Neural cell (in vitro differentiated cells): ENCODE data around the gene THOC1.

Experiments
- EP300 ChIP-seq: fragments of 450-650 bp; conservative IDR thresholded peaks from 2 replicates; pipeline ENCODE4 v1.6.1; 2014; ENCODE audit warnings: antibody characterized with exemption, mild to moderate bottlenecking, moderate library complexity; ENCODE audit not compliant: poor library complexity, severe bottlenecking
- EZH2 ChIP-seq: fragments of 200-600, 300-800 bp; shearing (Covaris generic), sonication (generic); IDR thresholded peaks from 2 replicates; pipeline ENCODE4 v1.6.1; 2014; ENCODE audit warnings: antibody characterized with exemption, low read length, borderline replicate concordance, mild to moderate bottlenecking; ENCODE audit not compliant: insufficient read depth, poor library complexity, severe bottlenecking
- MXI1 ChIP-seq: fragments of 450-650 bp; conservative IDR thresholded peaks from 2 replicates; pipeline ENCODE4 v1.6.1; 2014; ENCODE audit warnings: antibody characterized with exemption, mild to moderate bottlenecking; ENCODE audit not compliant: poor library complexity, severe bottlenecking
- POLR2AphosphoS5 ChIP-seq: IDR thresholded peaks from 2 replicates; pipeline ENCODE4 v1.6.1; 2012
- RAD21 ChIP-seq: fragments of 450-650 bp; conservative IDR thresholded peaks from 2 replicates; pipeline ENCODE4 v1.6.1; 2014; ENCODE audit warnings: antibody characterized with exemption, mild to moderate bottlenecking, moderate library complexity
- SMC3 ChIP-seq: fragments of 450-650 bp; conservative IDR thresholded peaks from 2 replicates; pipeline ENCODE4 v1.6.1; 2014; ENCODE audit warnings: antibody characterized with exemption, mild to moderate bottlenecking, moderate library complexity; ENCODE audit not compliant: poor library complexity
- TAF1 ChIP-seq: IDR thresholded peaks from 2 replicates; pipeline ENCODE4 v1.6.1; 2012; ENCODE audit warnings: low read depth
- TF ChIP-seq, protein P1 (sequence below): fragments of 450-650 bp; IDR thresholded peaks from 2 replicates; pipeline ENCODE4 v1.5.1; 2014; ENCODE audit warnings: antibody characterized with exemption, mild to moderate bottlenecking, moderate library complexity; ENCODE audit not compliant: poor library complexity, severe bottlenecking
- TF ChIP-seq, protein P2 (sequence below): IDR thresholded peaks from 2 replicates; pipeline ENCODE4 v1.6.1; 2012; ENCODE audit warnings: borderline replicate concordance

DNA sequence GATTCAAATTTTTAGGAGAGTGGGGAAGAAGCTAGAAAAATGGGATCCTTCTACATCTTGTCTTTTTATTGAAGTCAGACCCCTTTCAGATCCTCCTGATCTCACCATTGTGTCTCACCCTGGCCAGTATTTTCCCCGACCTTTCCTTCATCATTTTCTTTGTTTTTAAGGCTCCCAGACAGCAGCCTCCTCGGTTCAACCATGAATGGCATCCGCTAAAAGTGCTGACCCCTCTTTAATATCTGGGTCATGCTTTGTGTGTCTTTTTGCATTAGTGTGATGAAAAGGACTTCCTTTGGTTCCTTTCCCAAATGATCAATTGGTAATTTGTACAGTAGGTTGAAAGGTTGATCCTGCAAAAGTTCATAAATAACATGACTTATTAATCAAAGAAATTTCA is 26.7 kb upstream of the THOC1 start:
- TF ChIP-seq, protein P1, sequence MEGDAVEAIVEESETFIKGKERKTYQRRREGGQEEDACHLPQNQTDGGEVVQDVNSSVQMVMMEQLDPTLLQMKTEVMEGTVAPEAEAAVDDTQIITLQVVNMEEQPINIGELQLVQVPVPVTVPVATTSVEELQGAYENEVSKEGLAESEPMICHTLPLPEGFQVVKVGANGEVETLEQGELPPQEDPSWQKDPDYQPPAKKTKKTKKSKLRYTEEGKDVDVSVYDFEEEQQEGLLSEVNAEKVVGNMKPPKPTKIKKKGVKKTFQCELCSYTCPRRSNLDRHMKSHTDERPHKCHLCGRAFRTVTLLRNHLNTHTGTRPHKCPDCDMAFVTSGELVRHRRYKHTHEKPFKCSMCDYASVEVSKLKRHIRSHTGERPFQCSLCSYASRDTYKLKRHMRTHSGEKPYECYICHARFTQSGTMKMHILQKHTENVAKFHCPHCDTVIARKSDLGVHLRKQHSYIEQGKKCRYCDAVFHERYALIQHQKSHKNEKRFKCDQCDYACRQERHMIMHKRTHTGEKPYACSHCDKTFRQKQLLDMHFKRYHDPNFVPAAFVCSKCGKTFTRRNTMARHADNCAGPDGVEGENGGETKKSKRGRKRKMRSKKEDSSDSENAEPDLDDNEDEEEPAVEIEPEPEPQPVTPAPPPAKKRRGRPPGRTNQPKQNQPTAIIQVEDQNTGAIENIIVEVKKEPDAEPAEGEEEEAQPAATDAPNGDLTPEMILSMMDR, result no peak
- TF ChIP-seq TAF1 (no peak), RAD21 (no peak), EZH2 (no peak), POLR2AphosphoS5 (no peak), EP300 (no peak), SMC3 (no peak), MXI1 (no peak)
- TF ChIP-seq, protein P2, sequence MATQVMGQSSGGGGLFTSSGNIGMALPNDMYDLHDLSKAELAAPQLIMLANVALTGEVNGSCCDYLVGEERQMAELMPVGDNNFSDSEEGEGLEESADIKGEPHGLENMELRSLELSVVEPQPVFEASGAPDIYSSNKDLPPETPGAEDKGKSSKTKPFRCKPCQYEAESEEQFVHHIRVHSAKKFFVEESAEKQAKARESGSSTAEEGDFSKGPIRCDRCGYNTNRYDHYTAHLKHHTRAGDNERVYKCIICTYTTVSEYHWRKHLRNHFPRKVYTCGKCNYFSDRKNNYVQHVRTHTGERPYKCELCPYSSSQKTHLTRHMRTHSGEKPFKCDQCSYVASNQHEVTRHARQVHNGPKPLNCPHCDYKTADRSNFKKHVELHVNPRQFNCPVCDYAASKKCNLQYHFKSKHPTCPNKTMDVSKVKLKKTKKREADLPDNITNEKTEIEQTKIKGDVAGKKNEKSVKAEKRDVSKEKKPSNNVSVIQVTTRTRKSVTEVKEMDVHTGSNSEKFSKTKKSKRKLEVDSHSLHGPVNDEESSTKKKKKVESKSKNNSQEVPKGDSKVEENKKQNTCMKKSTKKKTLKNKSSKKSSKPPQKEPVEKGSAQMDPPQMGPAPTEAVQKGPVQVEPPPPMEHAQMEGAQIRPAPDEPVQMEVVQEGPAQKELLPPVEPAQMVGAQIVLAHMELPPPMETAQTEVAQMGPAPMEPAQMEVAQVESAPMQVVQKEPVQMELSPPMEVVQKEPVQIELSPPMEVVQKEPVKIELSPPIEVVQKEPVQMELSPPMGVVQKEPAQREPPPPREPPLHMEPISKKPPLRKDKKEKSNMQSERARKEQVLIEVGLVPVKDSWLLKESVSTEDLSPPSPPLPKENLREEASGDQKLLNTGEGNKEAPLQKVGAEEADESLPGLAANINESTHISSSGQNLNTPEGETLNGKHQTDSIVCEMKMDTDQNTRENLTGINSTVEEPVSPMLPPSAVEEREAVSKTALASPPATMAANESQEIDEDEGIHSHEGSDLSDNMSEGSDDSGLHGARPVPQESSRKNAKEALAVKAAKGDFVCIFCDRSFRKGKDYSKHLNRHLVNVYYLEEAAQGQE, result no peak
